ENCODE measurements around the gene HSPA9. TPM values are rescaled to one million over a fixed set of nuclear protein-coding genes. Genes with fewer than 3 reads are reported as not detected.

Gene HSPA9
- total RNA-seq, 1 donor from 2014 or later: 695 TPM

DNA sequence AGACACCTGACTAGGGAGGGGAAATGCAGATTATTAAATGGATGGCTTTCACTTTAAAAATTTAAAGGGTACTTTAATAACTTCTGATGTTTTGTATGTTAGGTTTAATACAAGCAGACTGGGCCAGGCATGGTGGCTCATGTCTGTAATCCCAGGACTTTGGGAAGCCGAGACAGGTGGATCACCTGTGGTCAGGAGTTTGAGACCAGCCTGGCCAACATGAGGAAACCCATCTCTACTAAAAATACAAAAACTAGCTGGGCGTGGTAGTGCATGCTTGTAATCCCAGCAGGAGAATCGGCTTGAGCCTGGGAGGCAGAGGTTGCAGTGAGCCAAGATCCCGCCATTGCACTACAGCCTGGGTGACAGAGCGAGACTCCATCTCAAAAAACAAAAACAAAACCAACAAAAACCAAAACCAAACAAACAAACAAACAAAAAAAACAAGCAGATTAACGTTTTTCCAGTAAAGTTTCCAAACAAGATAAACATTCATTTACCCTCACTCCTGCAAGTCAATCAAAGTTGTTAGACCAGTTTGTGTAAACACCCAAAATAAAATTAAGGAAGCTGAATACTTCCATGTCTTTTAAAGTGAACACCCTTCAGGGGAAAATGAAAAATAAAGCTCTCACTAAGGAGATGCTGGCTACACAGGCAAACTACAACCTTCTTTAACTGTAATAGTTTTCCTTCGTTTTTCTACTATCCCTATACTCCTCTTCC lies 46.3 kb downstream of the HSPA9 start:
- Histone ChIP-seq H3K27me3 (ENCODE audit: control insufficient read depth, insufficient read depth, low read length) (no peaks in the 10 kb centered on the region), H3K36me3 (ENCODE audit: control insufficient read depth, insufficient read depth, low read length) (no peaks in the 10 kb centered on the region), H3K4me3 (ENCODE audit: low read depth, low read length) (no peak overlapping the region)
- no peak for DNase-seq (ENCODE audit: low read depth)
- TF ChIP-seq, protein P1, sequence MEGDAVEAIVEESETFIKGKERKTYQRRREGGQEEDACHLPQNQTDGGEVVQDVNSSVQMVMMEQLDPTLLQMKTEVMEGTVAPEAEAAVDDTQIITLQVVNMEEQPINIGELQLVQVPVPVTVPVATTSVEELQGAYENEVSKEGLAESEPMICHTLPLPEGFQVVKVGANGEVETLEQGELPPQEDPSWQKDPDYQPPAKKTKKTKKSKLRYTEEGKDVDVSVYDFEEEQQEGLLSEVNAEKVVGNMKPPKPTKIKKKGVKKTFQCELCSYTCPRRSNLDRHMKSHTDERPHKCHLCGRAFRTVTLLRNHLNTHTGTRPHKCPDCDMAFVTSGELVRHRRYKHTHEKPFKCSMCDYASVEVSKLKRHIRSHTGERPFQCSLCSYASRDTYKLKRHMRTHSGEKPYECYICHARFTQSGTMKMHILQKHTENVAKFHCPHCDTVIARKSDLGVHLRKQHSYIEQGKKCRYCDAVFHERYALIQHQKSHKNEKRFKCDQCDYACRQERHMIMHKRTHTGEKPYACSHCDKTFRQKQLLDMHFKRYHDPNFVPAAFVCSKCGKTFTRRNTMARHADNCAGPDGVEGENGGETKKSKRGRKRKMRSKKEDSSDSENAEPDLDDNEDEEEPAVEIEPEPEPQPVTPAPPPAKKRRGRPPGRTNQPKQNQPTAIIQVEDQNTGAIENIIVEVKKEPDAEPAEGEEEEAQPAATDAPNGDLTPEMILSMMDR (IDR thresholded peaks at IDR 0.05; ENCODE audit: insufficient read depth, low read length, poor library complexity, severe bottlenecking): no peak

- Histone ChIP-seq H3K4me3 (ENCODE audit: low read depth, low read length) (no peak overlapping the region), H3K27me3 (ENCODE audit: control insufficient read depth, insufficient read depth, low read length) (no peaks in the 10 kb centered on the region), H3K36me3 (ENCODE audit: control insufficient read depth, insufficient read depth, low read length) (no peaks in the 10 kb centered on the region)
- no peak for DNase-seq (ENCODE audit: low read depth)
- TF ChIP-seq, protein P1 (IDR thresholded peaks at IDR 0.05; ENCODE audit: insufficient read depth, low read length, poor library complexity, severe bottlenecking): no peak
Observed at GRCh38 chr5:138528208-138528607, 47.0 kb downstream of the HSPA9 start.

- Histone ChIP-seq H3K36me3 (ENCODE audit: control insufficient read depth, insufficient read depth, low read length) (no peaks in the 10 kb centered on the region), H3K4me3 (ENCODE audit: low read depth, low read length) (no peak overlapping the region), H3K27me3 (ENCODE audit: control insufficient read depth, insufficient read depth, low read length) (no peaks in the 10 kb centered on the region)
- no peak for DNase-seq (ENCODE audit: low read depth)
- TF ChIP-seq, protein P1 (IDR thresholded peaks at IDR 0.05; ENCODE audit: insufficient read depth, low read length, poor library complexity, severe bottlenecking): no peak
Observed at GRCh38 chr5:138527170-138527569, 48.0 kb downstream of the HSPA9 start.

DNA sequence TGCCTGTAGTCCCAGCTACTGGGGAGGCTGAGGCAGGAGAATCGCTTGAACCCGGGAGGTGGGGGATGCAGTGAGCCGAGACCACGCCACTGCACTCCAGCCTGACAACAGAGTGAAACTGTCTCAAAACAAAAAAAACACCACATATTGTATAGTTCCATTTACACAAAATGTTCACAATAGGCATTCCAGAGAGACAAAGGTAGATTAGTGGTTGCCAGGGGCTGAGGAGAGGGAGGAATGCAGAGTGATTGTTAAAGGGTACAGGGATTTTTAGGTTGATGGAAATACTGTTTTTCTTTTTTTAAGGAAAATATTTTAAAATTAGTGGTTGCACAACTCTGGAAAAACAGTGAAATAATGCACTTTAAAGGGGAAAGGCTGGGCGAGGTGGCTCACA lies 51.8 kb downstream of the HSPA9 start:
- Histone ChIP-seq H3K36me3 (ENCODE audit: control insufficient read depth, insufficient read depth, low read length) (no peaks in the 10 kb centered on the region), H3K4me3 (ENCODE audit: low read depth, low read length) (no peak overlapping the region), H3K27me3 (ENCODE audit: control insufficient read depth, insufficient read depth, low read length) (no peaks in the 10 kb centered on the region)
- TF ChIP-seq, protein P1 (IDR thresholded peaks at IDR 0.05; ENCODE audit: insufficient read depth, low read length, poor library complexity, severe bottlenecking): no peak
- no peak for DNase-seq (ENCODE audit: low read depth)

DNA sequence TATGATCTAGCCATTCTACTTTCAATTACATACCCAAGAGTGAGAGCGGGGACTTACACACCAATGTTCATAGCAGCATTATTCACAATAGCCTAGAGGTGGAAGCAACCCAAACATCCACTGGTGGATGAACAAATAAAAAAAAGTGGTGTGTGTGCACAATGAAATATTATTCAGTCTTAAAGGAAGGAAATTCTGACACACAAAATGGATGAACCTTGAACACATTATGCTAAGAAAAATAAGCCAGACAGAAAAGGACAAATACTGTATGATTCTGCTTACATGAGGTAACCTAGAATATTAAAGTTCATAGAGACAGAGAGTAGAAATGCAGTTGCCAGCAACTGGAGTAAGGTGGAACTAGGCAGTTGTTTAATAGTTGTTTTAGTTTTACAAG lies 54.2 kb downstream of the HSPA9 start:
- Histone ChIP-seq H3K36me3 (ENCODE audit: control insufficient read depth, insufficient read depth, low read length) (no peaks in the 10 kb centered on the region), H3K27me3 (ENCODE audit: control insufficient read depth, insufficient read depth, low read length) (no peaks in the 10 kb centered on the region), H3K4me3 (ENCODE audit: low read depth, low read length) (no peak overlapping the region)
- TF ChIP-seq, protein P1 (IDR thresholded peaks at IDR 0.05; ENCODE audit: insufficient read depth, low read length, poor library complexity, severe bottlenecking): no peak
- no peak for DNase-seq (ENCODE audit: low read depth)

- Histone ChIP-seq H3K27me3 (ENCODE audit: control insufficient read depth, insufficient read depth, low read length) (no peaks in the 10 kb centered on the region), H3K4me3 (ENCODE audit: low read depth, low read length) (no peak overlapping the region), H3K36me3 (ENCODE audit: control insufficient read depth, insufficient read depth, low read length) (no peaks in the 10 kb centered on the region)
- DNase-seq (ENCODE audit: low read depth): no peak
- TF ChIP-seq, protein P1 (IDR thresholded peaks at IDR 0.05; ENCODE audit: insufficient read depth, low read length, poor library complexity, severe bottlenecking): no peak
Observed at GRCh38 chr5:138517437-138517836, 57.8 kb downstream of the HSPA9 start.
